Mucosa of descending colon (tissue), 3 donors: ENCODE results near the gene ST8SIA5. TPM values are rescaled to one million over a fixed set of nuclear protein-coding genes. Genes with fewer than 3 reads are reported as not detected.

ENCODE experiments used
- ATAC-seq: fragments of 200-7000 bp; cut with Tn5 transposase; one replicate; pipeline ENCODE4 v1.9.1; 2020; ENCODE audit warnings: mild to moderate bottlenecking, moderate library complexity
- DNase-seq, 3 donors: peaks; one replicate each; pipeline ENCODE4 v3.0.0-alpha.2; 2020
- H3K36me3 ChIP-seq: fragments of 200-600 bp; one replicate; pipeline ENCODE4 v1.8.0; 2021; ENCODE audit warnings: low read depth, mild to moderate bottlenecking
- H3K4me1 ChIP-seq: fragments of 200-600 bp; one replicate; pipeline ENCODE4 v1.8.0; 2021; ENCODE audit warnings: low read depth, mild to moderate bottlenecking
- H3K4me3 ChIP-seq: fragments of 200-600 bp; one replicate; pipeline ENCODE4 v1.8.0; 2021; ENCODE audit warnings: mild to moderate bottlenecking
- H3K9me3 ChIP-seq: fragments of 200-600 bp; one replicate; pipeline ENCODE4 v1.8.0; 2021; ENCODE audit warnings: mild to moderate bottlenecking
- CTCF ChIP-seq: fragments of 200-600 bp; IDR thresholded peaks from one replicate; pipeline ENCODE4 v1.8.0; 2022; ENCODE audit warnings: antibody characterized with exemption, mild to moderate bottlenecking
- intact Hi-C, 2 donors: fragments of 100-400 bp; cut with DNase I in 1 of 2; cut with micrococcal nuclease in 1 of 2; formaldehyde crosslinking; loops; one replicate each; pipeline versions ENCODE4 v1.11.0 to v1.11.1; 2022; cut with DNase I, micrococcal nuclease
- total RNA-seq, 3 donors: library from RNA; stranded (reverse); fragmentation: NEBNext Ultra II Directional in 2 of 3; extraction: Animal tissue kit (Norgen Biotek cat#: 25700) in 2 of 3; gene quantifications; one replicate each; pipeline versions ENCODE4 v1.2.1 to v1.2.4, GENCODE V29; 2021 to 2023
- donor health status: DM: no; HTN: no; CAD: no; lungs with moderate emphysema.
- donor health status: DM: no; HTN: no; CAD: no.
- donor health status: DM: no; HTN: yes; CAD: no.

The ST8SIA5 gene
- total RNA-seq, 3 donors from 2014 or later, result 0.20 to 0.66 (median 0.24) TPM

GRCh38 chr18:46738491-46738890 is 18.4 kb downstream of the ST8SIA5 start:
- no peaks in the 10 kb centered on the region for H3K36me3 ChIP-seq
- intact Hi-C loops, result no loop called here
- ATAC-seq (no peak), DNase-seq (no peak)
- no peak for TF ChIP-seq CTCF
- H3K4me1 ChIP-seq, result no peaks in the 10 kb centered on the region
- H3K9me3 ChIP-seq, result no peaks in the 10 kb centered on the region
- no peak overlapping the region for H3K4me3 ChIP-seq

- TF ChIP-seq CTCF, result no peak
- no peaks in the 10 kb centered on the region for H3K36me3 ChIP-seq
- intact Hi-C loops, result no loop called here
- no peak overlapping the region for H3K4me3 ChIP-seq
- H3K9me3 ChIP-seq, result no peaks in the 10 kb centered on the region
- H3K4me1 ChIP-seq, result no peaks in the 10 kb centered on the region
- DNase-seq (no peak), ATAC-seq (no peak)
Observed at GRCh38 chr18:46736736-46737135, 20.1 kb downstream of the ST8SIA5 start.

- Histone ChIP-seq H3K4me1 (no peaks in the 10 kb centered on the region), H3K36me3 (no peaks in the 10 kb centered on the region), H3K9me3 (peaks cover 2% of the 10 kb centered on the region), H3K4me3 (no peak overlapping the region)
- no peak for TF ChIP-seq CTCF
- DNase-seq (no peak), ATAC-seq (no peak)
- intact Hi-C loops, result no loop called here
Observed at GRCh38 chr18:46736135-46736534, 20.7 kb downstream of the ST8SIA5 start.

GRCh38 chr18:46734981-46735380 is 21.9 kb downstream of the ST8SIA5 start:
- Histone ChIP-seq H3K4me1 (no peaks in the 10 kb centered on the region), H3K36me3 (no peaks in the 10 kb centered on the region), H3K4me3 (no peak overlapping the region), H3K9me3 (peaks cover 7% of the 10 kb centered on the region)
- no peak for ATAC-seq
- DNase-seq, result no peak
- intact Hi-C loops, result no loop called here
- no peak for TF ChIP-seq CTCF

- Histone ChIP-seq H3K4me3 (no peak overlapping the region), H3K4me1 (no peaks in the 10 kb centered on the region), H3K36me3 (no peaks in the 10 kb centered on the region), H3K9me3 (peaks cover 12% of the 10 kb centered on the region)
- no peak for TF ChIP-seq CTCF
- DNase-seq (no peak), ATAC-seq (no peak)
- intact Hi-C loops, result no loop called here
Observed at GRCh38 chr18:46733872-46734271, 23.0 kb downstream of the ST8SIA5 start.

- no peak for ATAC-seq
- TF ChIP-seq CTCF, result no peak
- no peak overlapping the region for H3K4me3 ChIP-seq
Observed at GRCh38 chr18:46732801-46733200, 24.1 kb downstream of the ST8SIA5 start.

More at GRCh38 chr18:46732801-46733200, 24.1 kb downstream of the ST8SIA5 start:
- H3K36me3 ChIP-seq, result no peaks in the 10 kb centered on the region
- DNase-seq, result no peak
- H3K4me1 ChIP-seq, result no peaks in the 10 kb centered on the region
- intact Hi-C loops, result no loop called here
- H3K9me3 ChIP-seq, result peaks cover 12% of the 10 kb centered on the region
